ENCODE measurements around the gene JPH3.
A peak's percentile ranks its signal among the peaks of the same experiment; 100 is the strongest.

The JPH3 gene

GRCh38 chr16:87681981-87682570, 79.8 kb downstream of the JPH3 start:
- no peaks in the 10 kb centered on the region for H3K9me2 ChIP-seq (replicated peaks; ENCODE audit: control insufficient read depth, low read length)

GRCh38 chr16:87682852-87683399, 80.6 kb downstream of the JPH3 start:
- no peak overlapping the region for H3K27ac ChIP-seq (ENCODE audit: low read depth, low read length)
- H3F3A ChIP-seq (ENCODE audit: control insufficient read depth, insufficient read depth) = no peaks in the 10 kb centered on the region
- no peaks in the 10 kb centered on the region for H3K27me3 ChIP-seq (ENCODE audit: control insufficient read depth, low read length)
- H3K9me3 ChIP-seq (ENCODE audit: control insufficient read depth, insufficient read depth, low read length) = no peaks in the 10 kb centered on the region
- no peak overlapping the region for H3K4me2 ChIP-seq (ENCODE audit: low read length)
- no peak overlapping the region for H3K4me3 ChIP-seq (ENCODE audit: low read length)
- H3K36me3 ChIP-seq (ENCODE audit: control insufficient read depth, low read length) = no peaks in the 10 kb centered on the region
- no peak for TF ChIP-seq CTCF (IDR thresholded peaks at IDR 0.05; ENCODE audit: low read depth, low read length, poor library complexity, severe bottlenecking)
- no peak for TF ChIP-seq EZH2phosphoT487 (IDR thresholded peaks at IDR 0.05; ENCODE audit: borderline replicate concordance, low read length)
- H3K4me1 ChIP-seq (ENCODE audit: control insufficient read depth, low read length) = peaks cover 9% of the 10 kb centered on the region
- no peaks in the 10 kb centered on the region for H3K79me2 ChIP-seq (ENCODE audit: control insufficient read depth, low read length)
- H4K20me1 ChIP-seq (ENCODE audit: control insufficient read depth, insufficient read depth, low read depth, low read length) = no peaks in the 10 kb centered on the region
- no peaks in the 10 kb centered on the region for H3K9me2 ChIP-seq (replicated peaks; ENCODE audit: control insufficient read depth, low read length)

More at GRCh38 chr16:87681981-87682570, 79.8 kb downstream of the JPH3 start:
- no peak overlapping the region for H3K27ac ChIP-seq (ENCODE audit: low read depth, low read length)
- H3K27me3 ChIP-seq (ENCODE audit: control insufficient read depth, low read length) = no peaks in the 10 kb centered on the region
- H3K9me3 ChIP-seq (ENCODE audit: control insufficient read depth, insufficient read depth, low read length) = no peaks in the 10 kb centered on the region
- TF ChIP-seq EZH2phosphoT487 (IDR thresholded peaks at IDR 0.05; ENCODE audit: borderline replicate concordance, low read length) (no peak), CTCF (IDR thresholded peaks at IDR 0.05; ENCODE audit: low read depth, low read length, poor library complexity, severe bottlenecking) (peak; percentile 69)
- H3K4me2 ChIP-seq (ENCODE audit: low read length) = no peak overlapping the region
- no peaks in the 10 kb centered on the region for H3K79me2 ChIP-seq (ENCODE audit: control insufficient read depth, low read length)
- H3K36me3 ChIP-seq (ENCODE audit: control insufficient read depth, low read length) = no peaks in the 10 kb centered on the region
- no peaks in the 10 kb centered on the region for H4K20me1 ChIP-seq (ENCODE audit: control insufficient read depth, insufficient read depth, low read depth, low read length)
- H3K4me1 ChIP-seq (ENCODE audit: control insufficient read depth, low read length) = peaks cover 9% of the 10 kb centered on the region
- H3F3A ChIP-seq (ENCODE audit: control insufficient read depth, insufficient read depth) = no peaks in the 10 kb centered on the region
- no peak overlapping the region for H3K4me3 ChIP-seq (ENCODE audit: low read length)

- no peaks in the 10 kb centered on the region for H3K36me3 ChIP-seq (ENCODE audit: control insufficient read depth, low read length)
Observed at GRCh38 chr16:87684106-87684677, 81.9 kb downstream of the JPH3 start.

More at GRCh38 chr16:87684106-87684677, 81.9 kb downstream of the JPH3 start:
- Histone ChIP-seq H3K27me3 (ENCODE audit: control insufficient read depth, low read length) (no peaks in the 10 kb centered on the region), H3K79me2 (ENCODE audit: control insufficient read depth, low read length) (no peaks in the 10 kb centered on the region), H3F3A (ENCODE audit: control insufficient read depth, insufficient read depth) (no peaks in the 10 kb centered on the region), H3K9me2 (replicated peaks; ENCODE audit: control insufficient read depth, low read length) (no peaks in the 10 kb centered on the region), H3K9me3 (ENCODE audit: control insufficient read depth, insufficient read depth, low read length) (no peaks in the 10 kb centered on the region), H3K27ac (ENCODE audit: low read depth, low read length) (no peak overlapping the region), H3K4me1 (ENCODE audit: control insufficient read depth, low read length) (peaks cover 9% of the 10 kb centered on the region), H3K4me3 (ENCODE audit: low read length) (no peak overlapping the region), H4K20me1 (ENCODE audit: control insufficient read depth, insufficient read depth, low read depth, low read length) (no peaks in the 10 kb centered on the region), H3K4me2 (ENCODE audit: low read length) (no peak overlapping the region)
- TF ChIP-seq CTCF (IDR thresholded peaks at IDR 0.05; ENCODE audit: low read depth, low read length, poor library complexity, severe bottlenecking) (no peak), EZH2phosphoT487 (IDR thresholded peaks at IDR 0.05; ENCODE audit: borderline replicate concordance, low read length) (no peak)

Measured in DOHH2 (cell line).